Inferior parietal cortex (tissue), 1 donor: Measurements from ENCODE around the gene PHLDB2.

Source experiments
- DNase-seq: peaks from one replicate; pipeline ENCODE4 v3.0.0-alpha.2; 2016; ENCODE audit errors: extremely low spot score

Gene PHLDB2

DNA sequence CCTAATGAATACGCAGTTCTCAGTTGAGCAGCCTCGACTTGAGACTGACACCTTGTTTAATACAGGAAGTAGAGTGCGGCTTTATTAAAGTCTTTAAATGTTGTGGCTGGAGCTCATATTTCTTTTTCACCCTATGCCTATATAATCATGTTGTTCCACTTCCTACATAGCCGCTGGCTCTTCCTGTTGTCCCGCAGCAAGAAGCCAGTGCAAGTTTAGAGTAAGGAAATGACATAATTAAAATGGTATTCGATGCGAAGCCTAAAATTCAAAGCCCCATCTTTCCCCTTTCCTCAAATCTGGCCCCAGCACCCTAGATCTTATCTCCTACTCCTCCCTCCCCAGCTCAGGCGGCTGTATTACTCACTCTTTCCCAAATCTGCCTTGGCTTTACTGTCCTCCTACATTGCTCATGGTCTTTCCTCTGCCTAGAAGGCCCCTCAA is 7.5 kb upstream of the PHLDB2 start:
- no peak for DNase-seq

DNA sequence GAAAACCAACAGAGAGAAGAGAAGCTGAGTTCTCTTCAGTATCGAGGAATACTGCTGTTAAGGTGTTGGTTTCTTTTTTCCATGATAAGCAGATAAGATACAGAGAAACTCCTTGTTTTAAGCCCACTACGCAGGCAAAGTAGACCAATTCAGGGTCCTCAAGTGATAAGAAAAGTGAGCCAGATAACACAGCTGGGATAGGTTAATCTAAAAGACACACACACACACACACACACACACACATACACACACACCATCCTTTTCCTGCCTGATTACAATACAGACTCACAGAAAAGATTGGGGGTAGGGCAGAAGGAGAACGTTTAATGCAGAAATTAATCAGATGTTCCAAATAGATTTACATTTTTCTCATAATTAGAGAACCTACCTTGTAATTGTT is 6.5 kb upstream of the PHLDB2 start:
- no peak for DNase-seq

DNA sequence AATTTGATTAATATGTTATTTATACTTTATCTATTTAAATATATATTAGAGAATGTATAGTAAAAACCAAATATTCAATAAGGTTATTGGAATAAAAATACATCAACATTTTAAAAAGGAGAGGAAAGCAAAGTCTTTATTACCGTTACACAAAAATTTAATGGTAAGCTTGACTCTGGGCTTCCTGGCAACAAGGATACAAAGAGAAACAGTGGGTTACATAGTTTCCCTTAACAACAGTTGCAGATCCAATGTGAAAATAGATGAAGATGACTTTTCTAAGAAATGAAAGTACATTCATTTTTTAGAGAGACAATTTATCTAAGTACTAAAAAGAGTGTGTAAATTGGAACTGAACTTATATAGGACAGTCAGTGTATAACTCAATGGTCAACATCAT is 6.0 kb upstream of the PHLDB2 start:
- DNase-seq = no peak

DNA sequence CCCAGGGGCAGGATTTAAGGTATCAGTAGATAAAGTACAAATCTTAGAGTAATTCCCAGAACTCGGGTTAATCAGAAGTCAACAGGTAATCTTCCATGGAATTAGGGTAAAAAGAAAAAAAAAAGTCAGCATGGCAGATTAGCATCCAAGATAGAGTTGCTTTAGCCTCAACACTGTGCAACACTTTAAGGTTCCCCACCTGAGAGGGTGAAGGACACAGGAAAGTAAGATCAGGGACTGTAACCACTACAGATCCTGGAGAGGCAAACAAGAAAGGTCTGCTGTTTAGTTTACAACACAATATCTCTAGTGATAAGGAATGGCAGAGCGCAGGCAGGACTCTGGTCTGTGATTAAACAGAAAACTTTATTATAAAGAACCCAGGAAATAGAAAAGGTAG is 4.1 kb upstream of the PHLDB2 start:
- DNase-seq = no peak

DNA sequence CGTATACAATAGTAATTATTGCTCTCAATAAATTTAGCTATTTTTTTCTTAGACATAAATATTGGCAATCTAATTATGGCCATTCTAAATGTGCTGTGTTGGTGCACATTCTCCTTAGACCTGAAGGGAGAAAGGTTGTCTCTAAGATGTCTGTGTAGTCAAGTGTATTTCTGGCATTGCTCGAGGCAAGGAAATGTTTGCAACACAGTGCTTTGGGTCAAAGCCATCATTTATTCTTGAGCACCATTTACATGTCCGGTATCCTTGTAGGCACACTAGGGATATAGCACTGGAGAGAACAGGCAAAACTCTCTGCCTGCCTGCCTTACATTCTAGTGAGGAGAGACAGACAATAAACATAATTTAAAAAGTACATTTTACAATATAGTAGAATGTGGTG is 2.6 kb upstream of the PHLDB2 start:
- no peak for DNase-seq

DNA sequence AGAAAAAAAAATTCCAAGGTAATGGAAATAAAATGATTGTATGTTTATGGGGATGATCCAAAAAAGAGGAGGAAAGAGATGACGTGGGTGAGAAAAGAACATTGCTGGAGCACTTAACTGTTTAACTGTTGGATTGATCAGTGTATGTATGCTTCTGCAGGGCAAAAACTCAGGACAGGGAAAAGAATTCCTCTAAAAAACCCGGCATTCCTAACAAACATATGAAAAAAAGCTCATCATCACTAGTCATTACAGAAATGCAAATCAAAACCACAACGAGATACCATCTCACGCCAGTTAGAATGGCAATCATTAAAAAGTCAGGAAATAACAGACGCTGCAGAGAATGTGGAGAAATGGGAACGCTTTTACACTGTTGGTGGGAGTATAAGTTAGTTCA is 1.6 kb upstream of the PHLDB2 start:
- no peak for DNase-seq

DNA sequence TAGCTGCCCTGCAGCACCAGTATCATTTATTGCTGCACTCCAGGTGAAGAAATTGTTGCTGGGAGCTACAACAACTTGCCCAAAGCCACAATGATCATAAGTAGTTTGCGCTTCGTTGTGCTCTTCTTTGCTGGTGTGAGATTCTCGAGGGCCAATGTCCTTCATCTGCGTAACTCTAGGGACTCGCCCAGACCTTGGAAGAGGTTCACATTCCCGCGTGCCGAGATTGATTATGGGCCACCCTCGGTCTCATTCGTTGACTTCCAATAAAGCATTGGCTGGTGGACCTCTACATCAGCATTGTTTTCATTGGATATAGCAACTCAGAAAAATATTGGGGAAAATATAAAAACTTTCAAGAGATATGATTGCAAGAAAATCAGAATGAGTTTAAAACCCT is 423 bp upstream of the PHLDB2 start:
- no peak for DNase-seq

DNA sequence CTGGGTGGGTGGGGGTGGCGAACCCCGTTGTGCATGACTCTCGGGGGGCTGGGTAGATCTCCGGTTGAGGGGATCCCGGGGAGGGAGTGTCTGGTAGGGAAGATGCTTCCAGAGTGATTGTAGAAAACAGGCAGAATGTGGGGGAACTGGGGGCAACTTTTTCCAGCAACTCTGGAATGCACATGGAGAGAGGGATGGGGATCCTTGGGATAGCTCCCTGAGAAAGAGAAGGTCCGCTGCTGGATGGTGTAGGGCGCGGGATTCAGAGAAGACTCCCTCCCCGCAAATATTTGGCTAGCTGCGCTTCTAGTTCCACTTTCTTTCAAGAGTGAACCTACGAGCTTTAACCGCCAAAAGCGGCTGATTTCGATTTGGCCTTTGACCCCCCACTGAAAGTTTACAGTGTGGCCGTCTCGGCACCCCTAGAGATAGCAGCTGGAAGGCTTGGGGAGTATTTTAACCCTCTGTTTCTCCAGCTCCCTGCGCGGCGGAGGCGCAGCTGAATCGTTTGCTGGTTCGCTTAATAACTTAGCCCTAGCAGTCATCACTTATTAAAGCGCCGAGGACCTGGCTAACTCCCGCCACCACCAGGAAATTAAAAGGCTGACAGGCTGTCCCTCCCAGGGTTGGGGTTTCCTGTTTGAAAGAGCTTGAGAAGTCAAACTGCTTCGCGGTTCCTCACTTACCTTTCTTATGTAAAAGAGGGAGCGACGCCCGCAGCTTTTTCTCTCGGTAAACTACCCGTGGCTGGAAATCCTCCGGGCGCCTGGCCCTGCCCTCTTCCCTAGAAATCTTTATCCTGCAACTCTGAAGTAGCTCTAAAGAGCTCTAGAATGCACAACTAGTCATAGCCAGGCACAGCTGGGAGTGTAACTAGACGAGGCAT is 1.2 kb downstream of the PHLDB2 start:
- DNase-seq = peak; percentile 22

DNA sequence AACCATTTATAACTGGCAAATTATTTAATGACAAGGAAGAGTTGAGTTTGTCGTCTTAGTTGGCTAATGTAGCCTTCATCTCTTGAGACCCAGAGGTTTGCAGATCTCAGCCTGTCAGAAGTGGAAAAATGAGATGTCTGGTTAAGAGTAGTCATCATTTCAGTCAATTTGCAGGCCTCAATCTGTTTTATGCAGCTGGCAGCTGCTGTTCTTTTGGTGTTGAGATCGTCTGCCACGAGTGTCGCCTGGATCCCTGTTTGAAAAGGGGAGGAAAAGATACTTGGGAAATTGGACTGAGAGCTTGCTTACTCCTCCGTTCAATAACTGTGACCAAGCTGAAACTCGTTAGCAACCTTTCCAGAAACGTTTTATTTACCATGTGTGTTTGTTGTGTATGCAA is 2.3 kb downstream of the PHLDB2 start:
- no peak for DNase-seq

DNA sequence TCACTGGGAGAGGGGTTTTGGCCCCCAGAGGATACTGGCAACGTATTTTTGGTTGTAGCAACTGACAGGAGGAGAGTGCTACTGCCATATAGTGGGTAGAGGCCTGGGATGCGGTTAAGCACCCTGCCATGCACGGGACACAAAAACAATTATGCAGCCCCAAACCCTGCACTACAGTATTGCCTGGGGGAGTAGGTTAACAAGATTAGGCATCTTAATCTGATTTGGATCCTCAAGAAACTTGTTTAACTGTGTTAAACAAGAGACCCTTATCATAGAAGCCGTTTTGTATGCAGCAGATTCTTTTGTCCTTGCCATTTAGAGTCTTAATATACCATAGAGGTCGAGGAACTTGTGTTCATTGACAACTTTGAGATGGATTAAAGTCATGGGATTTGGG is 3.4 kb downstream of the PHLDB2 start:
- no peak for DNase-seq

DNA sequence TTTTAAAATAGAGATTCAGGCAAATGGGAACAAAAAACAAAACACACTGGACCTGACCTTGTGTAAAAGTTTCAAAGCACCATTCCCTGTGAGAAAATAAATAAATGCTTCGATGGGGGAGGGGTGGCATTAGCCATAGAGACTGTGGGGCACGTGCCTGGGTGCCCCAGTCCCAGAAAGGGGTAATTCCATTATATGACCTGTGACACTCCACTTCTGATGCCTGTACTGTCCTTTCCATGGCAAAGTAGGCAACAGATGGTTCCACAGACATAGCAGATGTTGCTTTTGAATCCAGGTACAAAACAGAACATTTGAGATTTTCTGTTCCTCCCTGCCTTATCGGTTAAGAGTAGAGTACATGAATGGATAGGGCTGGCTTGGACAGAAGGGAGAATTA is 3.9 kb downstream of the PHLDB2 start:
- no peak for DNase-seq

DNA sequence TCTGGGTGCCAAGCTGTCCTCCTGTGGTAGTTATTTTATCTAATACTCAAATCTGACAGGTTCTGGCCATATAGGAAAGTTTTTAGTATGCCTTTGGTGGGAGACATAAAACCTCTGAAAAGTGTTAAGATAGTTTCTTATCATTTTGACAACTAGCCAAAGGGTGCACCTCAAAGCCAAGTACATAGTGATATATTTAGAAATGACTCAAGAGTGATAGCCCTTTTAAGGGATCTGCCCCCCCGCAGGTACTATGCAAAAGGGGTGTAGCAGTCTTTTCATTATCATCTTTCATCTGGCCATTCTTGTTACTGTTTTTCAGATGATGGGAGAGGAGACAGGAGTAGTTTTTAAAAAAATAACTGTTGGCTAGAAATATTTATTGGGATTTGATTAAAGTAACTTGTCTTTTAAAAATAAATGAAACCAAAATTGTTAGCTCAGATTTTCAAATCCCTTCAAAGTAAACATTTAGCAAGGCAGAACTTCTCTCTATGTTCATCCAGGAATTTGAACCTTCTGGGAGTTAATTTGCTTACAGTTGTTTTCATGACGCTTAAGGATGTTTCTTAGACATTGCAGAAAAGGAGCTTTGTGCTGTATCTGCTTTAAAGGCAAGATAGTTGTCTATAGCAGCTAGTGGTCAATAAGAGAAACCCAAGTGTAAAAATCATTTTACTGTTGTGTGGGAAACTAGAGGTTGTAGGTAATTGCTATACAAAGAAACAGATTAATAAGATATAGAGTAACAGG is 5.1 kb downstream of the PHLDB2 start:
- no peak for DNase-seq

DNA sequence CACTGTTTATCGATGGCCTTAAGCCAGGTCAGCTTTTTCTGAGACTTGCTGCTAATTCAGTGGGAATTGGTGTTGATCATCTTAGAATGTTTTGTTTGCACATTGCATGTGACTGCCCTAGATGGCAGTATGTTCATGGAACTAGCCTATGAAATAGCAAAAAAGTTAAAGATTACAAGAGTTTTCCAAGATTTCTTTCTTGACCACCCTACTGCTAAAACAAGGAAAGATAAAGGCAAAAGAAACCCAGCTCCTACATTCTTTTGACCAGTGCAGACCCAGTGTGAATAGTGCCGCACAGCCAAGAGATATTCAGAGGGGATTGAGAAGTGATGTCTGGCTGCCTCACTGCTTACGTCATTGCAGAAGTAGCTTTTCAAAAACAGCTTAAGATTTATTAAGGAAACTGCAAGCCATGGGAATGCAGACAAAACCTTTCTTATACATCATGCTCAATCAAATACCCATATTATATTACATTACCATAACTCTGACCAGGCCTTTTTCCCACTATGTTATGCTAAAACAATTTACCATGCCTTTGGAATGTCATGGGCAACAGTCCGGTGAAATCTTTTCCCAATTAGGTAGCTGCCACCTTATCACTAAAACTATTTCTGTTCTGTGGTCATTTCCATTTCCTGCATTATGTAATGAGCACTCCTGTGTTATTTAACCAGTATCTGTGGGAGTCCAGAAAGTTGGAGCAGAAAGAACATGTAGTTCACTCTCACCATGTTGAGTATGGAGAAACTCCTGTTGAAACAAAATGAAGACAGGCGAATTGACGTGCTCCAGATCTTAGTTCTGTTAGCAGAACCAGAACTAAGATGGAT is 6.0 kb downstream of the PHLDB2 start:
- DNase-seq = no peak

DNA sequence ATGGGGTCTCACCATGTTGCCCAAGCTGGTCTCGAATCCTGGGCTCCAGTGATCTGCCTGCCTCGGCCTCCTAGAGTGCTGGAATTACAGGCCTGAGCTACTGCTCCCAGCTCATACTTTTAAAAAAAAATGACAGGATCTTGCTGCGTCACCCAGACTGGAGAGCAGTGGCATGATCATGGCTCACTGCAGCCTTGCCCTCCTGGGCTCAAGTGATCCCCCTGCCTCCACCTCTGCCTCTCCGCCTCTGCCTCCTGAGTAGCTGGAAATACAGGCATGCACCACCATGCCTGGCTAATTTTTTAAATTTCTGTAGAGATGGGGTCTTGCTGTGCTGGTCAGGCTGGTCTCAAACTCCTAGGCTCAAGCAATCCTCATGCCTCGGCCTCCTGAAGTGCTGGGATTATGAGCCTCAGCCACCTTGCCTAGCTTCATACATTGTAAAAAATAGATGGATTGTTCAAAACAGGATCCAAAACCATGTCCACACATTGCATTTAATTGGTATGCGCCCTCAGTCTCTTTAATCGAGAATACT is 8.9 kb downstream of the PHLDB2 start:
- DNase-seq = no peak

DNA sequence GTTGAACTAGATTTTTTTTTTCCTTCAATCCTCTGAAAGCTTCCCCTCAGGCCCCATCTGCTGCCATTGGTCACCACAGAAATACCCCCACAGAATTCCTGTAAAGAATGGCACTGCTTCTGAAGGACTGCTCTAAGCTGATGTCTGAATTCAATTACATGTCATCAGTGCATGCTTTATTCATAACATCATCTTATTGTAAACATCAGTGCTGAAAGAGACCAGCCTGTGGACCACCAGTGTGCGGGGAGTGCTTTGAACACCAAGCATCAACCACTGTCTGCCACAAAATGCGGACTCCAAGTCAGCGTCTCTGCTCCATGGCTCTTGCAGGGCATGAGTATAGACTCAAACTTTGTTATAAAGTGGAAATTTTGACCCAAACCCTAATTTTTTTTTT is 11.6 kb downstream of the PHLDB2 start:
- no peak for DNase-seq

DNA sequence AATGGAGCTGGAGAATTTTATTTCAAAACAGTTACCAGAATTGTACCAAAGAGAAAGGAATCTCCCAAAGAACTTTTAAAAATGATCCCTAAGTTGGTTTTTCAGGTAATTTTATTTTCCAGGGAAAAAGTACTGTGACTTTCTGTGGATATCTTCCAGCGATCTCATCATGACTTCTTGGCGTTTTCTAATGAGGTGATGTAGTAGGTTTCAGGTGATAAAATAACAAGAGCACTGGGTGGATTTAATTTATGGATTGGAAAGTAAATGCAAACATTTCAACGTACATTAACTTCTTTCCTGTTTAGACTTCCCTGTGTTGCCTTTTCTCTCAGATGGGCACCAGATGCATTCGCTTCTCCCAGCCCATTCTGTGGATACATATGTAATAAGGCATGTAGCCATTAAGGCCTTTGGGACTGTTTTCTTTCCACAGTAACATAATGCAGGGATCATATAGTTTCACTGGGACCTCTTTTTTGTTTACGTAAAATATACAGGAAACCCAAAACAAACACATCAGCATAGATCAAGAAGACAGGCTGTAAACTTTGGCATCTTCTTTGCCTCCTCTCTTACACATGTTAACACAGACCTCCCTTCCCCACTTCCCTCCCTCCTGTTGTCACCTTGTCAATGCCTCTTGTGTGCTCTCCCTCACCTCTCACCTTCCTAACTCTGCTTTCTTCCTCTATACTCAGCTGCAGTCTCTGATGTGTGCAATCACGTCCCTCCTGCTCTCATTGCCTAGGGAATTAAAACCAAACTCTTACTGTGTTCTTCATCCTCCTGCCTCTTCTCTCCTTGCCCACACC is 13.0 kb downstream of the PHLDB2 start:
- no peak for DNase-seq

DNA sequence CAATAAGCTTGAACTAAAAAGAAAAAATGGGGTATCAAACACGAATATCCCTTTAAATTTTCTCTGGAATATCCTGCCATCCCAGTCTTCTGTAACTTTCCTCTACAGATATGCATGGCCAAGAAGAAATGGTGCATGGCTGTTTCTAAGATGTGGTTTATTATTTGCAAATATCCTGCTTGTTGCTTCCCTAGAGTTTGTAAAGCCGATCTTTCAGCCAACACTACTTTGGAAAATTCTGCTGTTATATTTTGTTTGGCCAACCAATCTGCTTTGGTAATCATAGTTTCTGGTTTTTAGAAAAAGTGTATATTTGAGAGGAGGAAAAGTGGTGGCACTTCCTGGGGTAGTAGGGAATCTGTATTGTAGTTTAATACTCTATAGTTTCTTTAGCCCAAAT is 13.9 kb downstream of the PHLDB2 start:
- no peak for DNase-seq

DNA sequence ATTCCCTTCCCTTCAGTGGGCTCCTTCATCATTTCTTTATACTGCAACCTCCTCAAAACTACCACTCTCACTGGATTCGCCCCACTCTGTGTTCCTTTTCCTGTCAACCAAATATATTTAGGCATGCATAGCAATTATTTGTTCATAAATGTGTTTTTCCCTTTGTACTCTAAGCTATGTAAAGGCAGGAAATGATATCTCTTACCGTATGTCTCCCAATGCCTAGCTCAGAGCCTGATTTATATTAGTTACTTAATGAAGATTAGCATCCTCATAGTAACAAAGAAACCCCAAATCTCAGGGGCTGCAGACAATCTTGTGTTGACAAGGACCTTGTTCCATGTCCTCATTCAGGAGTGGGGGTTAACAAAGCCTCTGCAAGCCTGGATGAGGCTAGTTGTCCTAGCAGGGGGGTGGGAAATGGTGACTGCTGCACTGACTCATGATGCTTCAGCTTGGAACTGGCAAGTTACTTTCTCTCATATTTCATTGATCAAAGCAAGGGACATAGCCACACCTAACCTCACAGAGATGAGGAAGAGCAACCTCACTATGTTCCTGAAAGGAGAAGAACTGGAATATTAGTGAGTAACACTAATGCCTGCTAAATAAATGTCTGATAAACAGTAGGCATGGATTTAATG is 15.2 kb downstream of the PHLDB2 start:
- DNase-seq = no peak

DNA sequence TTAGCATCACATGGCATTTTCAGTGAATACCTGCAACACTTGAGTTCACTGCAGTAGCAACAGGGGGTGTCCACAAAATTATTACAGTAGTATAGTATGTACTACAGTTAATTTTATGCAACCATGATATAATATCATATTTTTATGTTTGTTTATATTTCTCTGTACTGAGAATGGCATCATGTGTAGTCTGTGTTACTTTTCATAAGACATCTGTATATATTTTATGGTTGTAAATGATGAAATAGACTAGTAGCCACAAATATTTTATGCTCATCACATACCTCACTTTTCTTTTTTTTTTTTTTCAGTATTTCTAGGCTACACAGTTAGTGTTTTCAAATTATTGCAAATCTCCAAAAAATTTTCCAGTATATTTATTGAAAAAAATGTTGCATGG is 22.4 kb downstream of the PHLDB2 start:
- DNase-seq = no peak

DNA sequence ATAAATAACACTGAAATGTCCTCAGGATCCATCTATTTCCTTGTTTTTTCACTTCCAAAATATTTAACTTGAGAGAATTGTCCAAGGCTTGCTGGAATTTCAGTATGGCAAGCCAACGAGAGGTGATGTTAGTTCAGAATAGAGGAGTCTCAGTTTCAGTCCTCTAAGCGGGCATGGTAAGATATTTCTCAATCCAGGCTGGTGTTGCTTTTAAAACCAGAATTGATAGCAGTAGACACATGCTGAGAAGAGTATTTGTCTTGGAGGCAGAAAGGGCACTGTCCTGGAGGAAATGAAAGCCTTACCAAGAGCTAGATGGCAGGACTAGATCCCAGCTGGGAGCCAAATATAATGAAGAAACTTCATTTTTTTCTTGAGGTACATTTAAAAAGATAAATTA is 23.1 kb downstream of the PHLDB2 start:
- no peak for DNase-seq

DNA sequence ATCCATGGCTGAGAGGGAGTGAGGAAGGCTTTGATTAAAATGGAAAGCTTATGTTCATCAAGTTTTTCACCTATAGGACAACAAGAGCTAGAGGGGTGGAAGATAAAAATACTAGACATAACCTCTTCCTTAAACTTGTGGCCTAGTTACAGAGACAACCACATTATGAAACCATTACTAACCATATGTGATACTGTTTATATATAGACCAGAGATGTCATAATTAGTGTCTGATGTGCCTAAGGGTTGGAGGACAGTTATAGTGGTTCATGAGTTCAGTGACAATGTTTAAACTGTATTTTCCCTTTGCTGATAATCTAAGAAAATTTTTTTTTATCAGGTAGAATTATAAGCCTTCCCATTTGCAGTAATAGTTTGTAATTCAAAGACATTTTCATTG is 23.7 kb downstream of the PHLDB2 start:
- no peak for DNase-seq
